Naive B cell (primary cell): Measurements from ENCODE around the gene FAF1. TPM values are rescaled to one million over a fixed set of nuclear protein-coding genes. Genes with fewer than 3 reads are reported as not detected.

Experiments
- ATAC-seq, 2 donors: fragments of 150-1000 bp; cut with Tn5 transposase; 2 replicates each; pipeline ENCODE4 v1.10.0; 2021; ENCODE audit warnings: low read depth in 2 of 2, mild to moderate bottlenecking in 2 of 2, moderate library complexity in 2 of 2
- DNase-seq: peaks from one replicate; pipeline ENCODE4 v3.0.0; 2022
- H3K27ac Mint-ChIP-seq, 6 donors: one replicate each; pipeline ENCODE4 v1.8.0; 2020 to 2022; ENCODE audit warnings: mild to moderate bottlenecking in 6 of 6, mixed read lengths in 6 of 6, moderate library complexity in 5 of 6, inconsistent platforms in 2 of 6
- H3K27me3 Mint-ChIP-seq, 3 donors: one replicate each; pipeline ENCODE4 v1.8.0; 2021 to 2022; ENCODE audit warnings: mixed read lengths in 3 of 3, mild to moderate bottlenecking in 1 of 3
- H3K36me3 Mint-ChIP-seq, 2 donors: one replicate each; pipeline ENCODE4 v1.8.0; 2020 to 2022; ENCODE audit warnings: mixed read lengths in 2 of 2, inconsistent platforms in 1 of 2, mild to moderate bottlenecking in 1 of 2
- H3K4me1 Mint-ChIP-seq, 3 donors: one replicate each; pipeline ENCODE4 v1.8.0; 2020 to 2022; ENCODE audit warnings: mixed read lengths in 3 of 3, inconsistent platforms in 1 of 3, mild to moderate bottlenecking in 1 of 3, moderate library complexity in 1 of 3
- H3K4me3 Mint-ChIP-seq, 8 donors: one replicate each; pipeline ENCODE4 v1.8.0; 2020 to 2022; ENCODE audit warnings: mild to moderate bottlenecking in 8 of 8, mixed read lengths in 8 of 8, moderate library complexity in 8 of 8, inconsistent platforms in 2 of 8
- H3K9me3 Mint-ChIP-seq, 7 donors: one replicate each; pipeline ENCODE4 v1.8.0; 2020 to 2022; ENCODE audit warnings: mixed read lengths in 7 of 7, mild to moderate bottlenecking in 5 of 7, inconsistent platforms in 2 of 7, moderate library complexity in 1 of 7
- polyA plus RNA-seq, 6 donors: library from polyadenylated mRNA; unstranded; fragments of 300-500 nt; fragmentation: Illumina TruSeq; gene quantifications; one replicate each; pipeline ENCODE4 v1.2.3, GENCODE V29; 2021; ENCODE audit warnings: low read depth in 6 of 6

Gene FAF1
- polyA plus RNA-seq, 6 donors from 2014 or later: 36.4 to 66.5 (median 43.2) TPM

DNA sequence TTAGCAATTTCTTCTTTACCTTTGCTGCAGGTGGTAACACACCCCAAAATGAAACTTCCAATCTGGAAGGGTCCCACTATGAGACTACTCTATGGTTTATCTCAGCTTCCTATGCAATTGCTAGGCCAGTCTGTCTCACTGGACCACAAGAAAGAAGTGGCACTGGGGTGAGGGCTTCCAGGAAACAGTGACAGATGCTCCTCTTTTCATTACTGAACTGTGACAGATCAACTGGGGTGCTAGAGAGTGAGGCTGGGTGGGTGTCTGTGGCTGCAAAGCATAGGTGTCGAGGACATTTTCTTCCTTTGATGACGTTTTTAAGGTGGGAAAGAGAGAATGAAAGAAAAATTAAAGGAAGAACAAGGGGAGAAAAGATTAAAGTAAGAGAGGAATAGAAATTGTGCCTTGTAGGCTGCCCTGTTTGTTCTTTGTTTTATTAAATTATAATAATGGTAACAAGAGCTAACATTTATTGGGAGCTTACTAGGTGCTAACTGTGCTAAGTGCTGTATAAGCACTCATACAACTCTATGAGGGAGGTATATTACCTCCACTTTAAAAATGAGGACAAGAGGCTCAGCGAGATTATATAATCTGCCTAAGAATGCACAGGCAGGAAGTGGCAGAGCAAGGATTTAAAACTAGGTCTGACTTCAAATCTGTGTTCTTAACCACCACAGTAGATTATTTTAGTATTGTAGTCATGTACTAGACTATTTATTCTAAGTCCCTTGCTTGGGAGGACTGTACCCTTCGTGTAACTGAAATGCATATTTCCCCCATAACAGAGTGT is 509.0 kb downstream of the FAF1 start:
- Mint-ChIP-seq H3K27me3 (no peaks in the 10 kb centered on the region), H3K36me3 (peaks cover 9 to 10% of the 10 kb centered on the region in 2 donors), H3K4me3 (no peak overlapping the region), H3K4me1 (no peaks in the 10 kb centered on the region), H3K27ac (peak overlapping the region in 1 of 6 donors; percentile 7), H3K9me3 (no peaks in the 10 kb centered on the region)
- DNase-seq (no peak), ATAC-seq (no peak)

DNA sequence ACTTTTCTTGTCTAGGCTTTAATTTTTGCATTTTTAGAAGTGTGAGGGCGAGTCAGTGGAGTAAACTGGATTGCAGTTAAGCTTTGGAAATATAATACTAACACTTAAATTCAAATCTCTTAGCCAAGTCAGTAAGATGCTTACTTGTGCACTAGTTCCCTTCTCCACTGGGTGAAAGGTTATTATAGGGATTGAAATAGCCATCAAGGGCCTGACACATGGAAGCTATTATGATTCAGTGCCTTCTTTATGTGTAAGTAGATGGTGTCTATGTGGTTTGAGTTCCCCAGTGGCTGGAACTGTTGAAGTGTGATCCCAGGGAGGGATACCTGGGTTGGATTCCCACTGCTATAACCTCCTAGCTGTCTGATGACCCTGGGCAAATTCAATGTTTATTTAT is 512.1 kb downstream of the FAF1 start:
- Mint-ChIP-seq H3K27me3 (no peaks in the 10 kb centered on the region), H3K27ac (no peak overlapping the region), H3K9me3 (no peaks in the 10 kb centered on the region), H3K4me3 (no peak overlapping the region), H3K4me1 (no peaks in the 10 kb centered on the region), H3K36me3 (peaks cover 3 to 8% of the 10 kb centered on the region in 2 donors)
- DNase-seq: no peak
- no peak for ATAC-seq

DNA sequence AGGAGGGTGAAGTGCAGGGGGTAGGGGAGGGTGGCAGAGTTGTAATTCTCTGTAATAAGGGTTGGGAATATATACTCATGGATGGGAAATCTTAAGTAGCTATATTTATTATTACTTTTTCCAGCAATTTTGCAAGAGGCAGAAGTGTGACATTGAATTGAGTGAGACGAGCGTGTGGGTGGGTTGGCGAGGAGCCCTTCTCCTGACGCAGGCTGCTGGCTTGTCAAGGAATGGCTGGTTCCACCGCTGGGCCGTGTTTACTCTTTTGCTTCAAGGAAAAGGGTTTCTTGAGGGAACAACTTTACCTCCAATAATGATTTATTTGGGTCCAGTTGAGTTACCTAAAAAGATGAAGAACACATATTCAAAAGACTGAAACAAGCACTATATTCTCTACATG is 518.9 kb downstream of the FAF1 start:
- Mint-ChIP-seq H3K36me3 (peaks cover 17 to 29% of the 10 kb centered on the region in 2 donors), H3K27ac (no peak overlapping the region), H3K4me3 (no peak overlapping the region), H3K27me3 (no peaks in the 10 kb centered on the region), H3K9me3 (no peaks in the 10 kb centered on the region), H3K4me1 (no peaks in the 10 kb centered on the region)
- ATAC-seq (no peak), DNase-seq (no peak)

DNA sequence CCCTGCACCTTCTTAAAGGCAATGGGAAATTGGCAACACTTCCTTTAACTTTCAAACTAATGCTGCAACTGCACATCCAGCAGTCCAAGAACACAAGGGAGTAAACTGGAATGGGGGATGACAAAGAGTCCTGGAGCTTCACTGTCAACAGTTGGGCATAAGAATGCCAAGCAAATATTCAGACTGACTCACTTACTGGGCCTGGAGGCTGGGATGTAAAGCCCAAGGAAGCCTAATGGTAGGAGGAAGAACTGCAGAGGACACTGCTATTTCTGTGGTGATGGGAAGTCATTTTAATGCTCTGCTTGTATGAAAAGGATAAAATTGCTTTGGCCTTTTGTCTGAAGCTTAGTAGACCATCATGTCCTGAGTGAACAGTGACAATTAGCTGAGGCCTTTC is 521.1 kb downstream of the FAF1 start:
- H3K4me1 Mint-ChIP-seq: no peaks in the 10 kb centered on the region
- H3K36me3 Mint-ChIP-seq: peaks cover 17 to 29% of the 10 kb centered on the region in 2 donors
- no peak for ATAC-seq
- H3K27me3 Mint-ChIP-seq: no peaks in the 10 kb centered on the region
- H3K9me3 Mint-ChIP-seq: no peaks in the 10 kb centered on the region
- H3K4me3 Mint-ChIP-seq: no peak overlapping the region
- DNase-seq: no peak
- no peak overlapping the region for H3K27ac Mint-ChIP-seq

DNA sequence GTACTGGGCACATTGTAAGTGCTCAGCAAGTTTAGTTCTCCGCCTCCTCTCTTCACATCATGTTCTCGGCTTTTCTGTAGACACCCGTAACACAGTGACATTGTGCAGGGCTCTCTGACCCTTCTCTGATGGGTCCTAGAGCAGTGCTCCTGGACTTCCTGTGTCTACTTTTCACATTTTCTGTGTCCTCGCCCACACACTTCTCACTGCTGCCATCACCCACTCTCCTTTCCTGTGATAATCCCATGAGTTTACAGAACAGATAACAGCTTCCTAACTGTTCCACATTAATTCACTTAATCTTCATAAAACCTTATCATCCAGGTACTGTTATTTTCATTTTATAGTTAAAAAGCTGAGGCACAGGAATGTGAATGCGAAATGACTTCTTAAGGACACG is 523.6 kb downstream of the FAF1 start:
- Mint-ChIP-seq H3K4me1 (no peaks in the 10 kb centered on the region), H3K27me3 (peaks cover 12 to 18% (median 17%) of the 10 kb centered on the region in 3 donors), H3K36me3 (peaks cover 9 to 28% of the 10 kb centered on the region in 2 donors), H3K9me3 (no peaks in the 10 kb centered on the region), H3K4me3 (no peak overlapping the region), H3K27ac (peak overlapping the region in 3 of 6 donors; percentile 39 to 77 (median 51))
- no peak for ATAC-seq
- no peak for DNase-seq

DNA sequence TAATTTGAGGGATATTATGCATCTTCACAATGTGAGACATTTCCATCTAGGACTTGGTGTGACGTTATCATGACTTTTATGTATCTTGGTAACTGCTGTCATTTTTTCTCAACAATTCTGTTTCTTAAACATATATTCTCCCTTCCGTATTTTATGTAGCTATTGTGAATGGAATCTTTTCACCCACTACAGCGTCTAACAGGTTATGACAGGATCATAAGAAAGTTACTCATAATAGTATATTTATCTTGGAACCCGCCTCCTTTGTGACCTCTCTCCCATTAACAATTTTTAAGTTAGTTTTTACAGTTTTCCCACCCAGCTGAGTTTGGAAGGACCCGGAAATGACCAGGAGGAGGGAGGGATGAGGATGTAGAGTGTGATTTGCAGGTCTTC is 530.1 kb downstream of the FAF1 start:
- DNase-seq (no peak), ATAC-seq (no peak)
- Mint-ChIP-seq H3K4me3 (peak overlapping the region in 1 of 8 donors; percentile 10), H3K27me3 (peaks cover 54 to 77% (median 72%) of the 10 kb centered on the region in 3 donors), H3K9me3 (peaks cover 0 to 27% (median 7%) of the 10 kb centered on the region in 7 donors), H3K27ac (peak overlapping the region in 1 of 6 donors; percentile 41), H3K4me1 (peaks cover 0 to 25% (median 10%) of the 10 kb centered on the region in 3 donors), H3K36me3 (peaks cover 1 to 10% of the 10 kb centered on the region in 2 donors)

DNA sequence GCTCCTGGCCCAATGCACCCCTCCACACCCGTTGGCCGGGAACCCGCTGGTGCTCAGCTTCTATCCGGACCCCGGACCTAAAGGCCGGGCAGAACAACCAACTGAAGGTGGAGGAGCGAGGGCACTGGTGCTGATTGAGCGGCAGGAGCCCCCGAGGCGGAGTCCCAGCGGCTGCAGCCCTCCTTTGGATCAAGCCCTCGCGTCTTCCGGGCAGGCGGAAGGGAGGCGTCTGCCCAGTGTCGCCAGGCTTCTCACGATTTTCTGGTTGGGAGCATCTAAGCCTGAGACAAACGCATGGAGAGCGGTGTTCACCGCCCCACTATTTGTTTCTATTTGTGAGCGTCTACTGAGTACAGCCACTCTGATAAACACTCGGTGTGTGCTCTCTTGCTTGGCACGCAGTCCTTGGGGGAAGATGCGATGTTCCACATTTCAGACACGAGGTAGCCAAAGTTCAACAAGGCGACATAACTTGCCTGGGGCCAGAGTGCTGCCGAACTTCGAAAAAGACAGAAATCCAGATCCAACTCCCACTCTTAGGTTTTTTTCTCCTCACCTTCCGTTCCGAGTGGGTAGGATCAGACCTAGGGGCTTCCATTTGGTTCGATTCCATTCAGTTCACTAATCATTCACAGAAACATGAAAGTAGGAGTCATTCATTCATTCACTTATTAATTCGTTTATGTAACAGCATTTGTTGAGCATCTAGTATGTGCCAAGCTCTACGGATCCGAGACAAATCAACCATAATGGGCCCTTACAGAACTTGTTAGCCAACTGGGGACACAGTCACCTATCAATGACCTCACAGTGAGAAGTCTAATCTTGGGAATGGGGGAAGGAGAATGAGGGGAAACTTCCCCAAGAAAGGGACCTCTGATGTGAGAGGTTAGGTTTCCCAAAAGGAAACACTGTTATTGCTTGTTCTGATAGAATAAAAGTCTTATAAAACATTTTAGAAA is 532.0 kb downstream of the FAF1 start:
- ATAC-seq: no peak
- Mint-ChIP-seq H3K9me3 (peaks cover 0 to 32% (median 12%) of the 10 kb centered on the region in 7 donors), H3K4me1 (peaks cover 16 to 41% (median 28%) of the 10 kb centered on the region in 3 donors), H3K36me3 (peaks cover 13 to 18% of the 10 kb centered on the region in 2 donors), H3K4me3 (peak overlapping the region in 4 of 8 donors; percentile 7 to 64 (median 59)), H3K27ac (peak overlapping the region in 3 of 6 donors; percentile 70 to 91 (median 88)), H3K27me3 (peaks cover 67 to 92% (median 90%) of the 10 kb centered on the region in 3 donors)
- no peak for DNase-seq

- DNase-seq: no peak
- peaks cover 18 to 22% of the 10 kb centered on the region in 2 donors for H3K36me3 Mint-ChIP-seq
- peaks cover 23 to 50% (median 37%) of the 10 kb centered on the region in 3 donors for H3K4me1 Mint-ChIP-seq
- H3K9me3 Mint-ChIP-seq: peaks cover 0 to 34% (median 13%) of the 10 kb centered on the region in 7 donors
- peaks cover 71 to 94% (median 90%) of the 10 kb centered on the region in 3 donors for H3K27me3 Mint-ChIP-seq
- H3K4me3 Mint-ChIP-seq: peak overlapping the region in 6 of 8 donors; percentile 5 to 76 (median 68)
- ATAC-seq: no peak
- peak overlapping the region in 3 of 6 donors; percentile 41 to 94 (median 88) for H3K27ac Mint-ChIP-seq
Observed at GRCh38 chr1:50427086-50427817, 532.8 kb downstream of the FAF1 start.

DNA sequence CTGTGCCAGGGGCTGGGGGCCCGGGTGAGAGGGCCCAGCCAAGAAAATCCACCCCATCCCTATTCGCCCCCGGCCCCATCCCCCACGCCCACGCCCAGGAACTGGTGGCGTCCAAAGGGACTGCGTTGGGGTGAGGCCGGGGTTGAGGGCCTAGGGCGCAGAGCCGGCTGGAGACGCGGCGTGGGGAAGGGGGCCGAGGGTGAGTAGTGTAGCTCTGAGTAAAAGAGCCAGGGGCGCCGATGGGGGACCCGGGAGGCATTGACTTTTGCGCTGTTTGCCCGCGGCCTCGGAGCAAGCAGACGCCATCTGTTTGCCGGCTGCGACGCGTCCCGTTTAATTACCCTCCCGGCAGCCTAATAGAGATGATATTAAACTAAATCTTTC is 533.4 kb downstream of the FAF1 start:
- H3K9me3 Mint-ChIP-seq: peaks cover 0 to 39% (median 14%) of the 10 kb centered on the region in 7 donors
- DNase-seq (no peak), ATAC-seq (no peak)
- H3K36me3 Mint-ChIP-seq: peaks cover 22 to 27% of the 10 kb centered on the region in 2 donors
- peaks cover 28 to 55% (median 42%) of the 10 kb centered on the region in 3 donors for H3K4me1 Mint-ChIP-seq
- H3K27me3 Mint-ChIP-seq: peaks cover 73 to 94% (median 90%) of the 10 kb centered on the region in 3 donors
- peak overlapping the region in 2 of 6 donors; percentile 68 to 79 for H3K27ac Mint-ChIP-seq
- H3K4me3 Mint-ChIP-seq: peak overlapping the region in 2 of 8 donors; percentile 22 to 90

- ATAC-seq (no peak), DNase-seq (no peak)
- Mint-ChIP-seq H3K4me3 (peak overlapping the region in 6 of 8 donors; percentile 1 to 97 (median 86)), H3K27ac (peak overlapping the region in 3 of 6 donors; percentile 63 to 79 (median 68)), H3K9me3 (peaks cover 0 to 42% (median 14%) of the 10 kb centered on the region in 7 donors), H3K27me3 (peaks cover 70 to 93% (median 90%) of the 10 kb centered on the region in 3 donors), H3K4me1 (peaks cover 32 to 58% (median 45%) of the 10 kb centered on the region in 3 donors), H3K36me3 (peaks cover 24 to 30% of the 10 kb centered on the region in 2 donors)
Observed at GRCh38 chr1:50426108-50426700, 533.9 kb downstream of the FAF1 start.

GRCh38 chr1:50425376-50426107 is 534.5 kb downstream of the FAF1 start:
- peaks cover 24 to 32% of the 10 kb centered on the region in 2 donors for H3K36me3 Mint-ChIP-seq
- H3K4me1 Mint-ChIP-seq: peaks cover 33 to 60% (median 47%) of the 10 kb centered on the region in 3 donors
- H3K27me3 Mint-ChIP-seq: peaks cover 66 to 89% (median 86%) of the 10 kb centered on the region in 3 donors
- H3K9me3 Mint-ChIP-seq: peaks cover 0 to 42% (median 14%) of the 10 kb centered on the region in 7 donors
- no peak for ATAC-seq
- no peak for DNase-seq
- H3K4me3 Mint-ChIP-seq: peak overlapping the region; percentile 3 to 97 (median 92)
- peak overlapping the region in 2 of 6 donors; percentile 68 to 79 for H3K27ac Mint-ChIP-seq
